ENCODE results near the gene PDSS1.
"Not testable (repeated sequence)": the region's sequence is repeated elsewhere in the genome, so short reads cannot be mapped to it uniquely, and the experiment has no call there.

The PDSS1 gene

DNA sequence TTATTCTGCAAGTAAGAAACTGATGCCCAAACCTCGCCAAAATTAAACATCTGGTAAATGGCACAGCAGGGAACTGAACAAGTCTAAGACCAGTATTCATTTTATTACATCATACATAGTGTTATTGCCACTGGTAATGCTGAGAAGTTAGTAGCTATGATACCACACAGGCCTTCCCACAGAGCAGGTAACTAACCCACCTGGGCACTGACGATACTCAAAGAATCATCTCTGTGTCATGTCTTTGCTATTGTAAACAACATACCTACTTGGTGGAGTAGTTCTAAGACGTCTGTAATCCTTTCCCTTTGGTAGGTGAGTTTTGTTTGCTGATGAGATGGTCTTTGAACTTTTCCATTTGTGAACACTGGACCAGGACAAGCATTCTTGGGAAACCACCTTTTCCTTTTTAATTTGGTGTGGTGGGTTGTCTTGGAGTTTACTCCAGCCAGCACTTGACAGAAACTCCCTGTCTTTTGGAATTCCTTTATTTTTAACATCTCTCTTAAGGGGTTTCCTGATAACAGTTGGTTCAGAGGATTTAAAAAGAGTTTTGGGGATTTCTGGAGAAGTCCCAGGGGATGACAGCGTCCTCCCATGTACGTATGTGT is 40.9 kb downstream of the PDSS1 start:
- no peak for DNase-seq (ENCODE audit: low read depth in 2 of 2)

GRCh38 chr10:26739071-26739631 is 41.6 kb downstream of the PDSS1 start:
- DNase-seq (ENCODE audit: low read depth in 2 of 2), result no peak

- no peak for DNase-seq (ENCODE audit: low read depth in 2 of 2)
These were observed 43.9 kb downstream of the PDSS1 start for GRCh38 chr10:26741368-26741767.

GRCh38 chr10:26743091-26743490 is 45.6 kb downstream of the PDSS1 start:
- DNase-seq (ENCODE audit: low read depth in 2 of 2), result no peak

DNA sequence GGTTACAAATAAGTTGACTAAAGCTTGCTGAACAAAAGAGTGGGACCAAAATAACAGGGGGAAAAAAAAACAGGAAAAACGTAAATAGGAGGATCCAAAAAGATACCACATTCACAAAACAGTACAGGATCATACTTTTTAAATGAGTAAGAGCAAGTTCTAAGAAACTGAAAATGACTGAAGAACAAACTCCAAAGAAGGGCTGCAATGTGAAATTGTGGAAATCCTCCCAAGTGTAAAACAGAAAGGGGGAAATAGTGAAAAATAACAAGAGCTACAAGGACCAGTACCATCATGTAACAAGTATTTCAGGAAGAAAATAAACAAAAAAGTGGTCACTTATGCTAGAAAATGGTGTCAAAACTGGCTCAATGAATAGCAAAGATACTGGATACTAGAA is 46.3 kb downstream of the PDSS1 start:
- DNase-seq (ENCODE audit: low read depth in 2 of 2), result no peak

- DNase-seq (ENCODE audit: low read depth in 2 of 2), result no peak
These were observed 48.6 kb downstream of the PDSS1 start for GRCh38 chr10:26746061-26746460.

- DNase-seq (ENCODE audit: low read depth in 2 of 2), result no peak
These were observed 58.0 kb downstream of the PDSS1 start for GRCh38 chr10:26755443-26755903.

DNA sequence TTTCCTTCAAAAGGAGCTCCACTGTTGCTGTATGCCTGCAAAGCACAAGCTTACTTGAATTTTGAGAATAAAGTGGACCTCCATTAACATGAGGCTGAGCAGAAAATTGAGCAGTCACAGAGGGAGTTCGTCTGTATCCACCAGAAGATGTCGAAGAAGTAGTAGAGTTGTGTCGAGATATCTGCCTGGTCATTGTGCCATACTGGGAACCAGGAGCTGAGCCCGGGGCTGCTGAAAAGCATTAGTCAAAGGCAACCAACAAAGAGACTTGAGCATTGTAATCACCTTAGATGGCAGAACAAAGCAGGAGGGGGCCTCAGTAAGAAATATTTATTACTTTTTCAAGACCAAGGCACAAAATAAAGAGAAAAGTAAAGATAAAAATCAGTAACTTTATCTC is 61.5 kb downstream of the PDSS1 start:
- DNase-seq (ENCODE audit: low read depth in 2 of 2), result no peak

- no peak for DNase-seq (ENCODE audit: low read depth in 2 of 2)
These were observed 68.0 kb downstream of the PDSS1 start for GRCh38 chr10:26765549-26765948.

GRCh38 chr10:26770069-26770468 is 72.6 kb downstream of the PDSS1 start:
- no peak for DNase-seq (ENCODE audit: low read depth in 2 of 2)

- no peak for DNase-seq (ENCODE audit: low read depth in 2 of 2)
These were observed 76.1 kb downstream of the PDSS1 start for GRCh38 chr10:26773633-26774032.

DNA sequence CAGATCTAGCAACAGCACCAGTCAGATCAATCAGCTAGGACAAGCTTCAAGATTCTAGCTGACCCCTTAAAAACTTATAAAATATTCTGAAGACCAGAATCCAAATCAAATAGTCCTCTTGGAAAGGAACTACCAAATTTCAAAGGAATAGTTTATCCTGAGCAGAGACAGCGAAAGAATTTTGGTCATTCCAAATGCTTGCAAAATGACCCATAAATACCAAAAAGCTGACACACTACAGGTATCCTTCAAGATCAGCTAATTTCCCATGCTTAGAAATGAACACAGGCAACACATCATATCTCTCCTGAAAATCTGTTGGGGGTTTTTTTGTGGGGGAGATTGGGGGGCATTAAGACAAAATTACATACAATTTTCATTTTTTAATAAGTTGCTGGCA is 78.8 kb downstream of the PDSS1 start:
- no peak for DNase-seq (ENCODE audit: low read depth in 2 of 2)

GRCh38 chr10:26777686-26778085 is 80.2 kb downstream of the PDSS1 start:
- DNase-seq (ENCODE audit: low read depth in 2 of 2), result no peak

GRCh38 chr10:26779176-26779860 is 81.8 kb downstream of the PDSS1 start:
- no peak for DNase-seq (ENCODE audit: low read depth in 2 of 2)

- no peak for DNase-seq (ENCODE audit: low read depth in 2 of 2)
These were observed 82.7 kb downstream of the PDSS1 start for GRCh38 chr10:26780106-26780792.

DNA sequence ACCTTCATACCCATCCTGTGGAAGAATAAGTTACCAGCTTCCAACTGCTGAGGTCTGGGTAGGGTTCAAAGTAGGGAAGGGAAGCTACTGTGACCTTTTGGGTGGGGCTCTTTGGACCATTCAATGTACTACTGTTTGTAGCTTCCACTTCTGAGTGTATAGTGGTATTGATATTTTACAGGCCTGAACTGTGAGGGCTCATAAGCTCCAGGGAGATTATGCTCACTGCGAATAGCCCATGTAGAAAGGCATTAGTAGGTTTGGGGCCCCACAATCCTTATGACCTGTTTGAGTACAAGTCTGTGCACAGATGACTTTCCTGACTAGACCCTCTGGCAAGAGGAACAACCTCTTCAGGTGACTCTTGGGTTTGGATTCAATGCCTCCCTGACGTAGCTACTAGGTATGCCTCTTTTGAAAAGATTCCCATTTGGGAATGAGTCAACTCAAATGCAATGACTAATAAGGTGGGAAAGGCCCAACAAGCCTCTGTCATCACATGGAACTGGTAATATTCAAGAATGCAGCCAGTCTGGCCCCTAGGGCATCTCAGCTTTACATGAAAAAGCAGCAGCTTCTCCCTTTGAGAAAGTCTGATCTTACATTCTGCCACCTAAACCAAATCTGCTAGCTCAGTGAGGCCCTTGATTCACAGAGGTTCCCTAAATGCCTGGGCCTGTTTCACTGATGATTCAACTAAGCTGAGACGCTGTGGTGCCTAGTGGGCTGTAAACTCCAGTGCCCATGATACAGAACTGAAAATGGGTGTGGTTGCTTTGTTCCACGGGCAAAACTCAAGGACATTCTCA is 83.5 kb downstream of the PDSS1 start:
- peak in 1 of 2 donors; percentile 11 for DNase-seq (ENCODE audit: low read depth in 2 of 2)

DNA sequence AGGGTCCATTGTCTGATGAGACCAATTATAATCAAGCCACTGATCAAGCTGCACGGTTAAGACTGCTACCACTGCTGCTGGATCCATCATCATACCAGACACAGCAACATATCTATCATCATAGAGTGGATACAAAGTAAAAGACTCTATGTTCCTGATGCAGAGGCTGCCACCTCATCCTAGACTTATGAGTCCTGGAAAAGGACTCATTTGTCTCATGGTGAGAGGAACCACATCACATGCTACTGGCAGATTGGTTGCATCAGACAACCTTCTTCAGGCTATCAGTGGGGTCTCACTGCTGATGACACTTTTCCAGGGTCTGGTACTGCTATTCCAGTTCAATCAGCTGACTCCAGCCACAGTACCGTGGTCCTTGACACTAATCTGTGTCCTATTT is 84.3 kb downstream of the PDSS1 start:
- DNase-seq (ENCODE audit: low read depth in 2 of 2), result peak in 1 of 2 donors; percentile 9

GRCh38 chr10:26787362-26787761 is 89.9 kb downstream of the PDSS1 start:
- no peak for DNase-seq (ENCODE audit: low read depth in 2 of 2)

- not testable (repeated sequence) for DNase-seq (ENCODE audit: low read depth in 2 of 2)
These were observed 92.3 kb downstream of the PDSS1 start for GRCh38 chr10:26789779-26790178.

DNA sequence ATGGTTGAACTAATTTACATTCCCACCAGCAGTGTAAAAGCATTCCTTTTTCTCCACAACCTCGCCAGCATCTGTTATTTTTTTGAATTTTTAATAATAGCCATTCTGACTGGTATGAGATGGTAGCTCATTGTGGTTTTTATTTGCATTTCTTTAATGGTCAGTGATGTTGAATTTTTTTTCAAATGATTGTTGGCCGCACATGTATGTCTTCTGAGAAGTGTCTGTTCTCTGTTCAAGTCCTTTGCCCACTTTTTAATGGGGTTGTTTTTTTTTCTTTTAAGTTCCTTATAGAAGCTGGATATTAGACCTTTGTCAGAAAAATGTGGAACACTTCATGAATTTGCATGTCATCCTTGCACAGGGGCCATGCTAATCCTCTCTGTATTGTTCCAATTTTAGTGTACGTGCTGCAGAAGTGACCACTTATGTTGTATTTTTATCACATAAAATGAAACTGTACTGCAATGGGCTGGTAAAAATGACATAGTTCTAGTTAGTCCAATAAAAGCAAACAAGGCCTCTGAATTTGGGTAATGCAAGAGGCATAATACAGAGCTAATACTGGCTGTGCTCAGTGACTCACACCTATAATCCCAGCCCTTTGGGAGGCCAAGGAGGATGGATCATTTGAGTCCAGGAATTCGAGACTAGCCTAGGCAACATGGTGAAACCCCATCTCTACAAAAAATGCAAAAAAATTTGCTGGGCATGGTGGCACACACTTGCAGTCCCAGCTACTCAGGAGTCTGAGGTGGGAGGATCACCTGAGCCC is 92.9 kb downstream of the PDSS1 start:
- no peak for DNase-seq (ENCODE audit: low read depth in 2 of 2)

Measured in stimulated activated CD8-positive, alpha-beta memory T cell treated with anti-CD3 and anti-CD28 coated beads, Interleukin-15, amount 100 ng/mL, for 48 hours (primary cell).